Ascending aorta (tissue), 2 donors: ENCODE results near the gene ATP13A1. TPM values are rescaled to one million over a fixed set of nuclear protein-coding genes. Genes with fewer than 3 reads are reported as not detected.

ENCODE experiments used
- DNase-seq, 2 donors: peaks; one replicate each; pipeline ENCODE4 v3.0.0-alpha.2; 2019; ENCODE audit warnings: low spot score in 2 of 2
- H3K27ac ChIP-seq, 2 donors: fragments of 200-600 bp; sonication (generic); one replicate each; pipeline ENCODE4 v1.5.1; 2016 to 2017; ENCODE audit warnings: mild to moderate bottlenecking in 1 of 2
- H3K27me3 ChIP-seq: fragments of 200-600 bp; sonication (generic); one replicate; pipeline ENCODE4 v1.5.1; 2017
- H3K36me3 ChIP-seq, 2 donors: fragments of 200-600 bp; sonication (generic); one replicate each; pipeline ENCODE4 v1.5.1; 2016
- H3K4me1 ChIP-seq, 2 donors: fragments of 200-600 bp; sonication (generic); one replicate each; pipeline ENCODE4 v1.5.1; 2016 to 2017; ENCODE audit warnings: mild to moderate bottlenecking in 1 of 2
- H3K4me3 ChIP-seq, 2 donors: fragments of 200-600 bp; sonication (generic); one replicate each; pipeline ENCODE4 v1.5.1; 2016 to 2017; ENCODE audit warnings: mild to moderate bottlenecking in 1 of 2
- H3K9me3 ChIP-seq, 2 donors: fragments of 200-600 bp; sonication (generic); one replicate each; pipeline ENCODE4 v1.5.1; 2016
- CTCF ChIP-seq, 3 experiments: fragments of 200-600 bp in 2 of 3; fragments of 450-650 bp in 1 of 3; sonication (generic) in 2 of 3; IDR thresholded peaks; one replicate each; pipeline ENCODE4 v1.5.1; 2016 to 2019; ENCODE audit warnings: antibody characterized with exemption in 3 of 3, mild to moderate bottlenecking in 1 of 3, moderate library complexity in 1 of 3
- intact Hi-C: fragments of 100-400 bp; cut with DNase I; formaldehyde crosslinking; loops from one replicate; pipeline ENCODE4 v1.15.1; 2023
- total RNA-seq: library from RNA; depleted of rRNA; stranded (reverse); fragments of >200 nt; gene quantifications from one replicate; pipeline ENCODE4 v1.1.0, GENCODE V29; 2016

The ATP13A1 gene
- total RNA-seq, 1 donor from 2014 or later, result 161 TPM

- no peak overlapping the region for H3K4me3 ChIP-seq
- DNase-seq, result no peak
- no peak for TF ChIP-seq CTCF (IDR thresholded peaks at IDR 0.05)
These were observed 2.3 kb downstream of the ATP13A1 start for GRCh38 chr19:19661141-19661674.

GRCh38 chr19:19659646-19660245 is 3.7 kb downstream of the ATP13A1 start:
- peaks cover 46 to 53% of the 10 kb centered on the region in 2 donors for H3K36me3 ChIP-seq
- no peak for DNase-seq
- intact Hi-C loops, result loop anchor here (5.0 to 10.0 kb wide), 4 partner anchors 243 to 765 kb away; partner anchors contain the start of genes GATAD2A, ZNF682 and ZNF93
- no peak overlapping the region for H3K4me3 ChIP-seq
- peaks cover 6 to 13% of the 10 kb centered on the region in 2 donors for H3K4me1 ChIP-seq
- H3K27me3 ChIP-seq, result no peaks in the 10 kb centered on the region
- no peak for TF ChIP-seq CTCF (IDR thresholded peaks at IDR 0.05)
- H3K27ac ChIP-seq, result no peak overlapping the region
- no peaks in the 10 kb centered on the region for H3K9me3 ChIP-seq

More at GRCh38 chr19:19661141-19661674, 2.3 kb downstream of the ATP13A1 start:
- Histone ChIP-seq H3K4me1 (peaks cover 6 to 13% of the 10 kb centered on the region in 2 donors), H3K27me3 (no peaks in the 10 kb centered on the region), H3K36me3 (peaks cover 32 to 39% of the 10 kb centered on the region in 2 donors), H3K27ac (no peak overlapping the region), H3K9me3 (no peaks in the 10 kb centered on the region)
- intact Hi-C loops, result loop anchor here (5.0 to 10.0 kb wide), 4 partner anchors 241 to 764 kb away; partner anchors contain the start of genes GATAD2A, ZNF682 and ZNF93

- peaks cover 4 to 7% of the 10 kb centered on the region in 2 donors for H3K4me1 ChIP-seq
- intact Hi-C loops, result no loop called here
- H3K27ac ChIP-seq, result no peak overlapping the region
- TF ChIP-seq CTCF (IDR thresholded peaks at IDR 0.05), result no peak
- no peak overlapping the region for H3K4me3 ChIP-seq
- H3K9me3 ChIP-seq, result no peaks in the 10 kb centered on the region
- no peak for DNase-seq
- H3K27me3 ChIP-seq, result no peaks in the 10 kb centered on the region
- H3K36me3 ChIP-seq, result peaks cover 69 to 77% of the 10 kb centered on the region in 2 donors
These were observed 6.1 kb downstream of the ATP13A1 start for GRCh38 chr19:19657397-19657783.

GRCh38 chr19:19656451-19657396 is 6.8 kb downstream of the ATP13A1 start:
- H3K9me3 ChIP-seq, result no peaks in the 10 kb centered on the region
- intact Hi-C loops, result no loop called here
- DNase-seq, result no peak
- H3K36me3 ChIP-seq, result peaks cover 75 to 83% of the 10 kb centered on the region in 2 donors
- TF ChIP-seq CTCF (IDR thresholded peaks at IDR 0.05), result no peak
- no peak overlapping the region for H3K4me3 ChIP-seq
- H3K4me1 ChIP-seq, result peaks cover 0 to 2% of the 10 kb centered on the region in 2 donors
- H3K27me3 ChIP-seq, result no peaks in the 10 kb centered on the region
- H3K27ac ChIP-seq, result no peak overlapping the region

GRCh38 chr19:19655641-19656343 is 7.7 kb downstream of the ATP13A1 start:
- intact Hi-C loops, result no loop called here
- no peak overlapping the region for H3K4me3 ChIP-seq
- H3K9me3 ChIP-seq, result no peaks in the 10 kb centered on the region
- TF ChIP-seq CTCF (IDR thresholded peaks at IDR 0.05), result no peak
- H3K27ac ChIP-seq, result no peak overlapping the region
- DNase-seq, result no peak
- H3K36me3 ChIP-seq, result peaks cover 85 to 93% of the 10 kb centered on the region in 2 donors
- H3K4me1 ChIP-seq, result no peaks in the 10 kb centered on the region
- no peaks in the 10 kb centered on the region for H3K27me3 ChIP-seq
